B cell (primary cell): Measurements from ENCODE around the gene ULK4. TPM values are rescaled to one million over a fixed set of nuclear protein-coding genes. Genes with fewer than 3 reads are reported as not detected.

Experiments used
- ATAC-seq: fragments of 200-7000 bp; cut with Tn5 transposase; one replicate; pipeline ENCODE4 v1.10.0; 2021; ENCODE audit warnings: low read depth, mild to moderate bottlenecking, moderate number of reproducible peaks, moderate library complexity
- CTCF ChIA-PET: fragments of 350-600 bp; sonication (Branson Sonifier 250); formaldehyde crosslinking; loops from one replicate; lab custom pipeline; 2021; ENCODE audit warnings: antibody characterized with exemption, inconsistent platforms; lab: Charles Lee
- POLR2A ChIA-PET: fragments of 350-600 bp; sonication (Branson Sonifier 250); formaldehyde crosslinking; loops from one replicate; lab custom pipeline; 2021; ENCODE audit warnings: antibody characterized with exemption; lab: Charles Lee
- DNase-seq: peaks from one replicate; pipeline ENCODE4 v3.0.0; 2013
- H2AFZ ChIP-seq: 2 replicates; pipeline ENCODE4 v1.6.1; 2012; ENCODE audit warnings: mild to moderate bottlenecking, low read depth, low read length; ENCODE audit not compliant: insufficient read depth, poor library complexity, severe bottlenecking
- H3K27ac ChIP-seq, 2 donors: 1 replicate in 1 of 2; 2 replicates in 1 of 2; pipeline ENCODE4 v1.5.1; 2012 to 2013; ENCODE audit warnings: low read length in 2 of 2, mild to moderate bottlenecking in 2 of 2, moderate library complexity in 1 of 2
- H3K27me3 ChIP-seq, 4 experiments: fragments of 200-600 bp in 1 of 4; sonication (generic) in 1 of 4; replicated peaks in 1 of 4; 1 replicate in 2 of 4; 2 replicates in 2 of 4; pipeline versions ENCODE4 v1.6.1 to v1.7.0; 2013 to 2016; ENCODE audit warnings: low read length in 3 of 4, mild to moderate bottlenecking in 2 of 4, mixed read lengths in 1 of 4, moderate library complexity in 1 of 4; ENCODE audit not compliant: insufficient read depth in 4 of 4, control insufficient read depth in 3 of 4; ENCODE audit errors: control extremely low read depth in 1 of 4
- H3K36me3 ChIP-seq, 2 experiments: replicated peaks in 1 of 2; 1 replicate in 1 of 2; 2 replicates in 1 of 2; pipeline versions ENCODE4 v1.6.1 to v1.7.1; 2013; ENCODE audit warnings: low read length in 1 of 2; ENCODE audit not compliant: insufficient read depth in 2 of 2, control insufficient read depth in 1 of 2; ENCODE audit errors: control extremely low read depth in 1 of 2, extremely low read depth in 1 of 2
- H3K4me1 ChIP-seq, 2 donors: fragments of 200-600 bp in 1 of 2; sonication (generic) in 1 of 2; 1 replicate in 1 of 2; 2 replicates in 1 of 2; pipeline versions ENCODE4 v1.5.1 to v1.6.1; 2013 to 2017; ENCODE audit warnings: low read length in 2 of 2; ENCODE audit not compliant: control insufficient read depth in 2 of 2, insufficient read depth in 2 of 2
- H3K4me2 ChIP-seq: replicated peaks from 2 replicates; pipeline ENCODE3; 2012; ENCODE audit warnings: mild to moderate bottlenecking, low read depth, low read length; ENCODE audit not compliant: poor library complexity, severe bottlenecking
- H3K4me3 ChIP-seq, 5 experiments: fragments of 200-600 bp in 1 of 5; sonication (generic) in 1 of 5; 1 replicate in 3 of 5; 2 replicates in 2 of 5; pipeline versions ENCODE4 v1.5.1 to v1.7.0; 2011 to 2016; ENCODE audit warnings: low read length in 4 of 5, mild to moderate bottlenecking in 4 of 5, low read depth in 2 of 5, control low read depth in 1 of 5, moderate library complexity in 1 of 5; ENCODE audit not compliant: insufficient read depth in 1 of 5; ENCODE audit errors: control extremely low read depth in 1 of 5, extremely low read depth in 1 of 5
- H3K79me2 ChIP-seq: fragments of 200-600 bp; sonication (generic); one replicate; pipeline ENCODE4 v1.6.0; 2016; ENCODE audit warnings: low read length; ENCODE audit not compliant: control insufficient read depth, insufficient read depth
- H3K9ac ChIP-seq: fragments of 200-600 bp; sonication (generic); 2 replicates; pipeline ENCODE4 v1.6.1; 2017; ENCODE audit warnings: mild to moderate bottlenecking, low read length, moderate library complexity
- H3K9me3 ChIP-seq, 3 donors: one replicate each; pipeline versions ENCODE4 v1.6.1 to v1.7.1; 2013; ENCODE audit warnings: low read length in 2 of 3; ENCODE audit not compliant: control insufficient read depth in 2 of 3, insufficient read depth in 1 of 3; ENCODE audit errors: control extremely low read depth in 1 of 3
- H4K20me1 ChIP-seq: 2 replicates; pipeline ENCODE4 v1.6.0; 2012; ENCODE audit warnings: mild to moderate bottlenecking, low read length; ENCODE audit not compliant: insufficient read depth, control insufficient read depth, poor library complexity, severe bottlenecking
- H3K27ac Mint-ChIP-seq: one replicate; pipeline ENCODE4 v1.8.0; 2021; ENCODE audit warnings: mixed read lengths
- H3K27me3 Mint-ChIP-seq: one replicate; pipeline ENCODE4 v1.8.0; 2021; ENCODE audit warnings: mixed read lengths
- H3K4me1 Mint-ChIP-seq: one replicate; pipeline ENCODE4 v1.8.0; 2021; ENCODE audit warnings: mixed read lengths
- H3K4me3 Mint-ChIP-seq: one replicate; pipeline ENCODE4 v1.8.0; 2021; ENCODE audit warnings: mixed read lengths
- H3K9me3 Mint-ChIP-seq: one replicate; pipeline ENCODE4 v1.8.0; 2022; ENCODE audit warnings: mixed read lengths; ENCODE audit not compliant: insufficient read depth
- CTCF ChIP-seq: fragments of 200-600 bp; IDR thresholded peaks from one replicate; pipeline ENCODE4 v1.8.0; 2022; ENCODE audit warnings: antibody characterized with exemption, mild to moderate bottlenecking
- EZH2 ChIP-seq: IDR thresholded peaks from 2 replicates; pipeline ENCODE4 v1.6.1; 2012; ENCODE audit warnings: borderline replicate concordance, low read depth, mild to moderate bottlenecking, moderate library complexity, low read length; ENCODE audit not compliant: insufficient read depth, poor library complexity, severe bottlenecking
- WGBS: methylation state at CpG from one replicate; pipeline ENCODE4 v1.1.5; 2013; ENCODE audit warnings: missing lambda C conversion rate; ENCODE audit not compliant: insufficient coverage; 5-methylcytosine and 5-hydroxymethylcytosine counted together
- intact Hi-C: fragments of 100-400 bp; cut with micrococcal nuclease; formaldehyde crosslinking; loops from one replicate; pipeline ENCODE4 v1.10.0; 2022
- polyA plus RNA-seq: library from polyadenylated mRNA; depleted of rRNA; stranded (reverse); fragments of >200 nt; gene quantifications from 2 replicates; pipeline ENCODE4 v1.2.3, GENCODE V29; 2012
- total RNA-seq, 2 donors: library from RNA; stranded (reverse); fragments of 120-200 nt in 1 of 2; gene quantifications; 1 replicate in 1 of 2; 2 replicates in 1 of 2; pipeline versions ENCODE4 v1.2.3 to v1.2.4, GENCODE V29; 2013 to 2022

ULK4 gene
- total and polyA plus RNA-seq, 2 donors (not counting 1 experiment from before 2014, with no cell fraction given) = 5.2 to 33.7 TPM

- no peaks in the 10 kb centered on the region for H3K79me2 ChIP-seq
- no peak overlapping the region for H3K27ac Mint-ChIP-seq
- ChIA-PET CTCF (interaction anchor here (1.1 kb wide), 1 partner anchor 657 kb away, joined by 3 read pairs; no protein-coding TSS in a partner anchor), POLR2A (no interaction called here)
- WGBS = 100% methylated on average over 1 of the region's 3 CpGs
- H3K4me3 ChIP-seq = no peak overlapping the region
- H3K36me3 ChIP-seq = peaks cover 8 to 89% of the 10 kb centered on the region in 2 experiments
- intact Hi-C loops = no loop called here
- no peaks in the 10 kb centered on the region for H3K4me1 Mint-ChIP-seq
- no peak overlapping the region for H3K27ac ChIP-seq
- TF ChIP-seq CTCF = no peak
- TF ChIP-seq EZH2 = no peak
- H3K9me3 Mint-ChIP-seq = no peaks in the 10 kb centered on the region
- H3K4me1 ChIP-seq = no peaks in the 10 kb centered on the region
- DNase-seq = no peak
- no peaks in the 10 kb centered on the region for H3K27me3 Mint-ChIP-seq
- ATAC-seq = no peak
- no peaks in the 10 kb centered on the region for H3K27me3 ChIP-seq
- H3K9me3 ChIP-seq = no peaks in the 10 kb centered on the region
- H3K4me3 Mint-ChIP-seq = no peak overlapping the region
- H3K9ac ChIP-seq = no peak overlapping the region
- peaks cover 8% of the 10 kb centered on the region for H4K20me1 ChIP-seq
- no peak overlapping the region for H3K4me2 ChIP-seq
- no peak overlapping the region for H2AFZ ChIP-seq
These were observed 724.0 kb downstream of the ULK4 start for GRCh38 chr3:41237907-41238306.

- Histone ChIP-seq H3K36me3 (peaks cover 10 to 96% of the 10 kb centered on the region in 2 experiments), H2AFZ (no peak overlapping the region), H3K27me3 (no peaks in the 10 kb centered on the region), H3K27ac (no peak overlapping the region), H3K4me1 (no peaks in the 10 kb centered on the region), H3K4me3 (no peak overlapping the region), H3K4me2 (no peak overlapping the region), H3K9ac (no peak overlapping the region), H3K79me2 (no peaks in the 10 kb centered on the region), H4K20me1 (peaks cover 25% of the 10 kb centered on the region), H3K9me3 (no peaks in the 10 kb centered on the region)
- no CpG with 5 or more reads among the region's 2 CpGs for WGBS
- TF ChIP-seq CTCF = no peak
- TF ChIP-seq EZH2 = no peak
- intact Hi-C loops = no loop called here
- Mint-ChIP-seq H3K9me3 (no peaks in the 10 kb centered on the region), H3K4me3 (no peak overlapping the region), H3K27me3 (no peaks in the 10 kb centered on the region), H3K27ac (no peak overlapping the region), H3K4me1 (no peaks in the 10 kb centered on the region)
- ChIA-PET CTCF (interaction anchor here (1.1 kb wide), 1 partner anchor 656 kb away, joined by 3 read pairs; no protein-coding TSS in a partner anchor), POLR2A (no interaction called here)
- ATAC-seq = no peak
- DNase-seq = no peak
These were observed 725.7 kb downstream of the ULK4 start for GRCh38 chr3:41236228-41236627.
